ENCODE results near the gene NPHP4. TPM values are rescaled to one million over a fixed set of nuclear protein-coding genes. Genes with fewer than 3 reads are reported as not detected.

The NPHP4 gene
- total RNA-seq, 1 experiment from 2014 or later, result 16.8 TPM

DNA sequence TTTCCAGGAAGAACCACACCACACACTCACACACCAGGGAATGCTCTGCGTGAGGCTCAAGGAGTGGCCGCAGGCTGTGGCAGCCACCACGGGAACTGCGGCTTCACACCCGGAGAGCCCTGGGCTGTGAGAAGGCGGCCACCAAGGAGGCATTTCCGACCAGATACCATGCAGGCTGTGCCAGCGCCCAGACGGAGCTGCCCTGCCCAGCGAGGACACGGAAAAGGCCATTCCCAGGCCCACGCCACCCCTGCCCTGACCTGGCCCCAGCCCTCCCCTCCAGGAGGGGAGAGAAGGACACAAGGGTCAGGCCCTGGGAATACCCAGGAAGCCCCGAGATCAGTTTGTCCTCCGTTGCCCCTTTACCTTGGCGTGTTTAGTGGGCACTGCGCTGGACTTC, 119.3 kb downstream of the NPHP4 start:
- no peak for DNase-seq (ENCODE audit: low spot score)
- no peak for ATAC-seq
- Mint-ChIP-seq H3K27ac (no peak overlapping the region), H3K36me3 (peaks cover 32% of the 10 kb centered on the region), H3K9me3 (peaks cover 20% of the 10 kb centered on the region), H3K4me1 (no peaks in the 10 kb centered on the region), H3K4me3 (no peak overlapping the region), H3K27me3 (ENCODE audit: low read depth) (no peaks in the 10 kb centered on the region)
- no peak for TF ChIP-seq PRRX2 (CRISPR knock-in tag; IDR thresholded peaks at IDR 0.05)
- TF ChIP-seq GABPB1 (CRISPR knock-in tag; IDR thresholded peaks at IDR 0.05), result no peak
- no peak for TF ChIP-seq SMAD3 (CRISPR knock-in tag; IDR thresholded peaks at IDR 0.05; ENCODE audit: borderline replicate concordance)
- no peak for TF ChIP-seq ZNF219 (CRISPR knock-in tag; IDR thresholded peaks at IDR 0.05; ENCODE audit: borderline replicate concordance)
- TF ChIP-seq KAT7 (CRISPR knock-in tag; IDR thresholded peaks at IDR 0.05; ENCODE audit: borderline replicate concordance), result no peak
- TF ChIP-seq TEAD4 (CRISPR knock-in tag; IDR thresholded peaks at IDR 0.05), result no peak
- TF ChIP-seq ZNF396 (CRISPR knock-in tag; IDR thresholded peaks at IDR 0.05; ENCODE audit: borderline replicate concordance), result no peak
- POLR2A ChIA-PET, result no interaction called here
- CTCF ChIA-PET, result no interaction called here

DNA sequence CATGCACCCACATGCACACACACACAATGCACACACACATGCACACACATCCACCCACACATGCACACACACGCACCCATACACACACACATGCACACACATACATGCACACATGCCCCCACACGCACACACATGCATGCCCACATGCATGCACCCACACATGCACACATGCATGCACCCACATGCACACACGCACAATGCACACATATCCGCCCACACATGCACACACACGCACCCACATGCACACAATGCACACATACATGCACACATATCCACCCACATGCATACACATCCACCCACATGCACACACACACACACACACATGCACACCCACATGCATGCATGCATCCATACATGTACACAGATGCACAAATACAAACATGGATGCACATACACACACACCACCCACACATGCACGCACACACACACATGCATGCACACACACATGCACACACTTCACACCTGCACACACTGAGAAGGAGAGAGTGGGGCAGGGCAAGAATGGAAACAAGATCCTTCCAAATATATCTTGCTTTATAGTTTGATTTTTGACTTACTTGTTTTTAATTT, 123.2 kb downstream of the NPHP4 start:
- H3K27me3 Mint-ChIP-seq (ENCODE audit: low read depth), result no peaks in the 10 kb centered on the region
- peaks cover 32% of the 10 kb centered on the region for H3K36me3 Mint-ChIP-seq
- ATAC-seq (no peak), DNase-seq (ENCODE audit: low spot score) (no peak)
- POLR2A ChIA-PET, result no interaction called here
- no peak overlapping the region for H3K27ac Mint-ChIP-seq
- CTCF ChIA-PET, result no interaction called here
- H3K4me1 Mint-ChIP-seq, result no peaks in the 10 kb centered on the region
- no peak for TF ChIP-seq SMAD4 (CRISPR knock-in tag; IDR thresholded peaks at IDR 0.05)
- no peak for TF ChIP-seq ZNF317 (CRISPR knock-in tag; IDR thresholded peaks at IDR 0.05; ENCODE audit: borderline replicate concordance, low read depth)
- TF ChIP-seq ZNF671 (CRISPR knock-in tag; IDR thresholded peaks at IDR 0.05), result no peak
- no peak for TF ChIP-seq RELA (CRISPR knock-in tag; IDR thresholded peaks at IDR 0.05; ENCODE audit: borderline replicate concordance)
- no peak for TF ChIP-seq PRDM15 (CRISPR knock-in tag; IDR thresholded peaks at IDR 0.05)
- TF ChIP-seq ZNF281 (CRISPR knock-in tag; IDR thresholded peaks at IDR 0.05), result no peak
- H3K4me3 Mint-ChIP-seq, result no peak overlapping the region
- peaks cover 20% of the 10 kb centered on the region for H3K9me3 Mint-ChIP-seq

GRCh38 chr1:5865774-5866173, 126.5 kb downstream of the NPHP4 start:
- ATAC-seq, result no peak
- no peak overlapping the region for H3K27ac Mint-ChIP-seq
- TF ChIP-seq CDX4 (CRISPR knock-in tag; IDR thresholded peaks at IDR 0.05; ENCODE audit: borderline replicate concordance) (no peak), NFE2L1 (CRISPR knock-in tag; IDR thresholded peaks at IDR 0.05) (no peak), ERG (CRISPR knock-in tag; IDR thresholded peaks at IDR 0.05) (no peak), TEAD4 (CRISPR knock-in tag; IDR thresholded peaks at IDR 0.05) (no peak)
- TF ChIP-seq, protein P1, sequence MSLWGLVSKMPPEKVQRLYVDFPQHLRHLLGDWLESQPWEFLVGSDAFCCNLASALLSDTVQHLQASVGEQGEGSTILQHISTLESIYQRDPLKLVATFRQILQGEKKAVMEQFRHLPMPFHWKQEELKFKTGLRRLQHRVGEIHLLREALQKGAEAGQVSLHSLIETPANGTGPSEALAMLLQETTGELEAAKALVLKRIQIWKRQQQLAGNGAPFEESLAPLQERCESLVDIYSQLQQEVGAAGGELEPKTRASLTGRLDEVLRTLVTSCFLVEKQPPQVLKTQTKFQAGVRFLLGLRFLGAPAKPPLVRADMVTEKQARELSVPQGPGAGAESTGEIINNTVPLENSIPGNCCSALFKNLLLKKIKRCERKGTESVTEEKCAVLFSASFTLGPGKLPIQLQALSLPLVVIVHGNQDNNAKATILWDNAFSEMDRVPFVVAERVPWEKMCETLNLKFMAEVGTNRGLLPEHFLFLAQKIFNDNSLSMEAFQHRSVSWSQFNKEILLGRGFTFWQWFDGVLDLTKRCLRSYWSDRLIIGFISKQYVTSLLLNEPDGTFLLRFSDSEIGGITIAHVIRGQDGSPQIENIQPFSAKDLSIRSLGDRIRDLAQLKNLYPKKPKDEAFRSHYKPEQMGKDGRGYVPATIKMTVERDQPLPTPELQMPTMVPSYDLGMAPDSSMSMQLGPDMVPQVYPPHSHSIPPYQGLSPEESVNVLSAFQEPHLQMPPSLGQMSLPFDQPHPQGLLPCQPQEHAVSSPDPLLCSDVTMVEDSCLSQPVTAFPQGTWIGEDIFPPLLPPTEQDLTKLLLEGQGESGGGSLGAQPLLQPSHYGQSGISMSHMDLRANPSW (CRISPR knock-in tag; conservative IDR thresholded peaks at IDR 0.05; ENCODE audit: low read depth), result no peak

More at GRCh38 chr1:5865774-5866173, 126.5 kb downstream of the NPHP4 start:
- Mint-ChIP-seq H3K4me1 (no peaks in the 10 kb centered on the region), H3K9me3 (peaks cover 20% of the 10 kb centered on the region), H3K4me3 (no peak overlapping the region), H3K27me3 (ENCODE audit: low read depth) (no peaks in the 10 kb centered on the region), H3K36me3 (peaks cover 27% of the 10 kb centered on the region)
- no peak for DNase-seq (ENCODE audit: low spot score)
- ChIA-PET POLR2A (no interaction called here), CTCF (no interaction called here)
